Measurements from ENCODE around the gene FSD2. TPM values are rescaled to one million over a fixed set of nuclear protein-coding genes. Genes with fewer than 3 reads are reported as not detected.

The FSD2 gene
- total and polyA plus RNA-seq, 9 of the 15 experiments (the other 6 are each of a cell fraction or from before 2014, with no cell fraction given), result 0.01 to 0.06 TPM; not detected in 7

DNA sequence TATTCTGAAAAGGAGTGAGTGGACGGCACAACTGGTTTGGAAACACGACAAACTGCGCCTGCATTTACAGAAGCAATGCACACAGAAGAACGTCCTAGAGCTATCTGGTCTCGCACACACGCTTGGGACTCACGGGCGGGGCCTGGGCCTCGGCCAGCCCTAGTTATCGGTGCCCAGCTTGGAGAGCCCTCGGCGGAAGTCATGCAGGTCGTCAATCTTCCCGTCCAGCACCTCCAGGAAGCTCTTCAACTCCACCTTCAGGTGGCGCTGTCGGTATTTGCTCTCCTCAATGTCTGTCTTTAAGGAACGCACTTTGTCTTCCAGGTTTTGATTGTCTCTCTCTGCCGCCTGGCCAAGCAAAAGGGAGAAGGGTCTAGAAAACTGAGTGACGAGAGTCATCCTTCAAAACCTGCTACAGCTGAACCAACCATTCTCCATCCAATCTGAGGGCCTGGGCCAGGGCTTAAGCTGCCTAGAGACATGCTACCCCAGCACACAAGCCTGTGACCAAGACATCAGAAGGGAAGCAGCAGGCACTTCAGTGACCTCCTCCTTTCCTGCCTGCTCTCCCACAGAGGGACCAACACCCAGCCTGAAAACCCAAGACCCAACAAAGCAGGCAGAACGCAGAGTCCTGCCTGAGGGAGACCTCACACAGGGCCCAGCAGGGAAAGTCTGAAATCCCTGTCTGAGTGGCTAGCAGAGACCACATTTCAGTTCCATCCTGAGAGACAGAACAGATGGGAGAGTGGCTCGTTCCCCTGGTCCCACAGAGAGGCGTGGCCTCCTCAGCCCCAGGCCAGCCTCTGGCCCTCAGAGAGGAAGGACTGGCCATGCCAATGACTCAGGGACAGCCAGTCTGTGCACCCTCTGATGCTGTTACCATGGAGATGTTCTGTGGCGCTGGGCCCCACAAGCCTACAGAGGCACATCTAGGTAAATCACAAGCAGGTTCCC is 44.0 kb upstream of the FSD2 start (continued):
- TF ChIP-seq SMARCC2 (IDR thresholded peaks at IDR 0.05; ENCODE audit: low read depth), result peak; percentile 71; the same call in 1 of the 2 replicates
- no peak for TF ChIP-seq BRF1 (IDR thresholded peaks at IDR 0.05; ENCODE audit: borderline replicate concordance, extremely low read depth, insufficient read length)
- TF ChIP-seq TRIM28 (IDR thresholded peaks at IDR 0.05), result no peak
- TF ChIP-seq SREBF2 (CRISPR knock-in tag; IDR thresholded peaks at IDR 0.05), result no peak
- TF ChIP-seq ETV1 (tag; conservative IDR thresholded peaks at IDR 0.05; ENCODE audit: low read depth), result peak; percentile 97
- no peak for TF ChIP-seq ZNF224 (CRISPR knock-in tag; IDR thresholded peaks at IDR 0.05)
- peak; percentile 61 to 92; a peak in 3 of 4 replicates for TF ChIP-seq RCOR1 (IDR thresholded peaks at IDR 0.05; ENCODE audit: borderline replicate concordance in 1 of 2, low read depth in 2 of 2, low read length in 2 of 2)
- TF ChIP-seq, protein P1, sequence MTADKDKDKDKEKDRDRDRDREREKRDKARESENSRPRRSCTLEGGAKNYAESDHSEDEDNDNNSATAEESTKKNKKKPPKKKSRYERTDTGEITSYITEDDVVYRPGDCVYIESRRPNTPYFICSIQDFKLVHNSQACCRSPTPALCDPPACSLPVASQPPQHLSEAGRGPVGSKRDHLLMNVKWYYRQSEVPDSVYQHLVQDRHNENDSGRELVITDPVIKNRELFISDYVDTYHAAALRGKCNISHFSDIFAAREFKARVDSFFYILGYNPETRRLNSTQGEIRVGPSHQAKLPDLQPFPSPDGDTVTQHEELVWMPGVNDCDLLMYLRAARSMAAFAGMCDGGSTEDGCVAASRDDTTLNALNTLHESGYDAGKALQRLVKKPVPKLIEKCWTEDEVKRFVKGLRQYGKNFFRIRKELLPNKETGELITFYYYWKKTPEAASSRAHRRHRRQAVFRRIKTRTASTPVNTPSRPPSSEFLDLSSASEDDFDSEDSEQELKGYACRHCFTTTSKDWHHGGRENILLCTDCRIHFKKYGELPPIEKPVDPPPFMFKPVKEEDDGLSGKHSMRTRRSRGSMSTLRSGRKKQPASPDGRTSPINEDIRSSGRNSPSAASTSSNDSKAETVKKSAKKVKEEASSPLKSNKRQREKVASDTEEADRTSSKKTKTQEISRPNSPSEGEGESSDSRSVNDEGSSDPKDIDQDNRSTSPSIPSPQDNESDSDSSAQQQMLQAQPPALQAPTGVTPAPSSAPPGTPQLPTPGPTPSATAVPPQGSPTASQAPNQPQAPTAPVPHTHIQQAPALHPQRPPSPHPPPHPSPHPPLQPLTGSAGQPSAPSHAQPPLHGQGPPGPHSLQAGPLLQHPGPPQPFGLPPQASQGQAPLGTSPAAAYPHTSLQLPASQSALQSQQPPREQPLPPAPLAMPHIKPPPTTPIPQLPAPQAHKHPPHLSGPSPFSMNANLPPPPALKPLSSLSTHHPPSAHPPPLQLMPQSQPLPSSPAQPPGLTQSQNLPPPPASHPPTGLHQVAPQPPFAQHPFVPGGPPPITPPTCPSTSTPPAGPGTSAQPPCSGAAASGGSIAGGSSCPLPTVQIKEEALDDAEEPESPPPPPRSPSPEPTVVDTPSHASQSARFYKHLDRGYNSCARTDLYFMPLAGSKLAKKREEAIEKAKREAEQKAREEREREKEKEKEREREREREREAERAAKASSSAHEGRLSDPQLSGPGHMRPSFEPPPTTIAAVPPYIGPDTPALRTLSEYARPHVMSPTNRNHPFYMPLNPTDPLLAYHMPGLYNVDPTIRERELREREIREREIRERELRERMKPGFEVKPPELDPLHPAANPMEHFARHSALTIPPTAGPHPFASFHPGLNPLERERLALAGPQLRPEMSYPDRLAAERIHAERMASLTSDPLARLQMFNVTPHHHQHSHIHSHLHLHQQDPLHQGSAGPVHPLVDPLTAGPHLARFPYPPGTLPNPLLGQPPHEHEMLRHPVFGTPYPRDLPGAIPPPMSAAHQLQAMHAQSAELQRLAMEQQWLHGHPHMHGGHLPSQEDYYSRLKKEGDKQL (CRISPR knock-in tag; IDR thresholded peaks at IDR 0.05; ENCODE audit: borderline replicate concordance), result no peak
- TF ChIP-seq, protein P2, sequence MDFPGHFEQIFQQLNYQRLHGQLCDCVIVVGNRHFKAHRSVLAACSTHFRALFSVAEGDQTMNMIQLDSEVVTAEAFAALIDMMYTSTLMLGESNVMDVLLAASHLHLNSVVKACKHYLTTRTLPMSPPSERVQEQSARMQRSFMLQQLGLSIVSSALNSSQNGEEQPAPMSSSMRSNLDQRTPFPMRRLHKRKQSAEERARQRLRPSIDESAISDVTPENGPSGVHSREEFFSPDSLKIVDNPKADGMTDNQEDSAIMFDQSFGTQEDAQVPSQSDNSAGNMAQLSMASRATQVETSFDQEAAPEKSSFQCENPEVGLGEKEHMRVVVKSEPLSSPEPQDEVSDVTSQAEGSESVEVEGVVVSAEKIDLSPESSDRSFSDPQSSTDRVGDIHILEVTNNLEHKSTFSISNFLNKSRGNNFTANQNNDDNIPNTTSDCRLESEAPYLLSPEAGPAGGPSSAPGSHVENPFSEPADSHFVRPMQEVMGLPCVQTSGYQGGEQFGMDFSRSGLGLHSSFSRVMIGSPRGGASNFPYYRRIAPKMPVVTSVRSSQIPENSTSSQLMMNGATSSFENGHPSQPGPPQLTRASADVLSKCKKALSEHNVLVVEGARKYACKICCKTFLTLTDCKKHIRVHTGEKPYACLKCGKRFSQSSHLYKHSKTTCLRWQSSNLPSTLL (IDR thresholded peaks at IDR 0.05), result no peak
- TF ChIP-seq POLR2AphosphoS5 (IDR thresholded peaks at IDR 0.05; ENCODE audit: control insufficient read depth, insufficient read depth, low read depth, low read length), result peak; percentile 95
- TF ChIP-seq SRSF3 (IDR thresholded peaks at IDR 0.05; ENCODE audit: insufficient read depth, low read length), result no peak
- TF ChIP-seq GABPA (tag; conservative IDR thresholded peaks at IDR 0.05; ENCODE audit: low read depth), result peak; percentile 87
- peak; percentile 89 for TF ChIP-seq GABPB1 (CRISPR knock-in tag; IDR thresholded peaks at IDR 0.05)
- no peak for TF ChIP-seq CCAR2 (IDR thresholded peaks at IDR 0.05; ENCODE audit: low read depth, low read length)
- no peak for TF ChIP-seq KLF10 (CRISPR knock-in tag; IDR thresholded peaks at IDR 0.05)
- TF ChIP-seq, protein P3, sequence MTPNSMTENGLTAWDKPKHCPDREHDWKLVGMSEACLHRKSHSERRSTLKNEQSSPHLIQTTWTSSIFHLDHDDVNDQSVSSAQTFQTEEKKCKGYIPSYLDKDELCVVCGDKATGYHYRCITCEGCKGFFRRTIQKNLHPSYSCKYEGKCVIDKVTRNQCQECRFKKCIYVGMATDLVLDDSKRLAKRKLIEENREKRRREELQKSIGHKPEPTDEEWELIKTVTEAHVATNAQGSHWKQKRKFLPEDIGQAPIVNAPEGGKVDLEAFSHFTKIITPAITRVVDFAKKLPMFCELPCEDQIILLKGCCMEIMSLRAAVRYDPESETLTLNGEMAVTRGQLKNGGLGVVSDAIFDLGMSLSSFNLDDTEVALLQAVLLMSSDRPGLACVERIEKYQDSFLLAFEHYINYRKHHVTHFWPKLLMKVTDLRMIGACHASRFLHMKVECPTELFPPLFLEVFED (CRISPR knock-in tag; conservative IDR thresholded peaks at IDR 0.05), result no peak
- TF ChIP-seq PYGO2 (tag; IDR thresholded peaks at IDR 0.05), result no peak
